Mesothelial cell of epicardium (in vitro differentiated cells): ENCODE data around the gene TCTA. TPM values are rescaled to one million over a fixed set of nuclear protein-coding genes. Genes with fewer than 3 reads are reported as not detected.

ENCODE experiments used
- DNase-seq, 2 experiments: peaks; one replicate each; pipeline ENCODE4 v3.0.0; 2021; ENCODE audit warnings: low spot score in 2 of 2; ENCODE audit not compliant: unreplicated experiment in 2 of 2
- H3K27ac Mint-ChIP-seq: 2 replicates; pipeline ENCODE4 v1.8.0; 2021; ENCODE audit warnings: mixed read lengths
- H3K27me3 Mint-ChIP-seq: 2 replicates; pipeline ENCODE4 v1.8.0; 2021; ENCODE audit warnings: low read depth, mixed read lengths
- H3K36me3 Mint-ChIP-seq: 2 replicates; pipeline ENCODE4 v1.8.0; 2021; ENCODE audit warnings: mixed read lengths
- H3K4me1 Mint-ChIP-seq: 2 replicates; pipeline ENCODE4 v1.8.0; 2021; ENCODE audit warnings: mixed read lengths
- H3K4me3 Mint-ChIP-seq: 2 replicates; pipeline ENCODE4 v1.8.0; 2021; ENCODE audit warnings: mild to moderate bottlenecking, moderate library complexity, mixed read lengths
- H3K9me3 Mint-ChIP-seq: 2 replicates; pipeline ENCODE4 v1.8.0; 2021; ENCODE audit warnings: mixed read lengths
- total RNA-seq: library from RNA; stranded (reverse); gene quantifications from 3 replicates; pipeline ENCODE4 v1.2.1, GENCODE V29; 2021
- TF ChIP-seq, protein P1 (sequence below): fragments of 200-600 bp; sonication (generic); IDR thresholded peaks from one replicate; pipeline ENCODE4 v1.5.0; 2021; ENCODE audit warnings: antibody characterized with exemption; ENCODE audit not compliant: unreplicated experiment

The TCTA gene
- total RNA-seq, 1 donor from 2014 or later, result 15.8 TPM

DNA sequence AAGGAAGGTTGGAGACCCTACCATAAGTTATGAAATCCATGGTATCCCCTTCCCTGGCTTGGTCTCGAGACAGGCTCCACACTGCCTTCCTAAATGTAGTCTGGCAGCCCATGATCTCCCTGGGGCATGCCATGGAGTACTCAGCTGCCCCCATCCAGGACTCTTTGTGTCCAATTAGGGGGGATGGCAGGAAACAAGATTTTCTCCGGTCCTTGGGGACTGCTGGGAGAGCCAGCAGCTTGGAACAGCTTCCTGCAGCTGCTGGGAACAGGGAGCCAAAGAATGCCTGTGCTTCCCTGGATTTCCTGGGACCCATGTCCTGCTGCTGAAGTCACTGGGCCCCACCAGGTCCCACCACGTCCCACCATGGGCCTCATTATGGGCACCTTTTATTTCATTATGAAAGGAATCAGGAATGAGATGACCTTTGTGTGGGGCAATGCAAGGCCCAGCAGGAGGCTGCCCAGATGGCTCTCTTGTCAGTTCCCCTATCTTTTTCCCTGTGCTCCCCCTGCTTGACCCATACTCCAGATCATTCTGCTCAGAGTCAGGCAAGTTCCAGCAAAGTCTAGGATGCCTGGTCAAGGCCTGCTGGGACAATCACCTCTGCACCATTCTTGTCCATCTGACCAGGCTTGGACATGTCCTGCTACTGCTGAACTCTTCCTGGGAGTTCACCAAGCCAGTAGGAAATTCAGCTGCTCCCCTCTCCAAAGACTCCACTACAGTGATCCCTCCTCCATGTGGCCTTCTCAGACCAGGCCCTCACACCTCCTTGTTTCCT, 42.9 kb downstream of the TCTA start:
- no peaks in the 10 kb centered on the region for H3K36me3 Mint-ChIP-seq
- DNase-seq, result no peak
- no peaks in the 10 kb centered on the region for H3K9me3 Mint-ChIP-seq
- peaks cover 16% of the 10 kb centered on the region for H3K4me1 Mint-ChIP-seq
- peak overlapping the region; percentile 51 for H3K27ac Mint-ChIP-seq
- TF ChIP-seq, protein P1, sequence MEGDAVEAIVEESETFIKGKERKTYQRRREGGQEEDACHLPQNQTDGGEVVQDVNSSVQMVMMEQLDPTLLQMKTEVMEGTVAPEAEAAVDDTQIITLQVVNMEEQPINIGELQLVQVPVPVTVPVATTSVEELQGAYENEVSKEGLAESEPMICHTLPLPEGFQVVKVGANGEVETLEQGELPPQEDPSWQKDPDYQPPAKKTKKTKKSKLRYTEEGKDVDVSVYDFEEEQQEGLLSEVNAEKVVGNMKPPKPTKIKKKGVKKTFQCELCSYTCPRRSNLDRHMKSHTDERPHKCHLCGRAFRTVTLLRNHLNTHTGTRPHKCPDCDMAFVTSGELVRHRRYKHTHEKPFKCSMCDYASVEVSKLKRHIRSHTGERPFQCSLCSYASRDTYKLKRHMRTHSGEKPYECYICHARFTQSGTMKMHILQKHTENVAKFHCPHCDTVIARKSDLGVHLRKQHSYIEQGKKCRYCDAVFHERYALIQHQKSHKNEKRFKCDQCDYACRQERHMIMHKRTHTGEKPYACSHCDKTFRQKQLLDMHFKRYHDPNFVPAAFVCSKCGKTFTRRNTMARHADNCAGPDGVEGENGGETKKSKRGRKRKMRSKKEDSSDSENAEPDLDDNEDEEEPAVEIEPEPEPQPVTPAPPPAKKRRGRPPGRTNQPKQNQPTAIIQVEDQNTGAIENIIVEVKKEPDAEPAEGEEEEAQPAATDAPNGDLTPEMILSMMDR, result no peak
- no peak overlapping the region for H3K4me3 Mint-ChIP-seq
- no peaks in the 10 kb centered on the region for H3K27me3 Mint-ChIP-seq

DNA sequence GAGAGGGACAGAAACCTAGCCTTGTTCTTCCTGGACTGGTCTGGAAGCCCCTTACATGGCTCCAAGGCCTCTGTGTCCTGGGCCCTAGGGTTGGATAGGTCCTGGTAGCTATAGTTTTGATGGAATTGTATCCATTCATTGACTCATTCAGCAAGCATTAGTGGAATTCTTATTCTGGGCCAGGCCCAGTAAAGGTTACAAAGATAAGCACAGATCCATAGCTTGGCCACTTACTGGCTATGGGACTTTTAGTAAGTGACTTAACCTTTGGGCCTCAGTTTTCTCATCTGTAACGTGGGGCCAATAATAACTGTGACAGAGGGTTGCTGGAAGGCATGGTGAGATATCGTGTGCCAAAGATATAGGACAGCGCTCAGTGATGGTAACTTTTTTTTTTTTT, 44.2 kb downstream of the TCTA start:
- TF ChIP-seq, protein P1, result no peak
- no peak overlapping the region for H3K4me3 Mint-ChIP-seq
- H3K9me3 Mint-ChIP-seq, result no peaks in the 10 kb centered on the region
- H3K27ac Mint-ChIP-seq, result no peak overlapping the region
- DNase-seq, result no peak
- H3K27me3 Mint-ChIP-seq, result no peaks in the 10 kb centered on the region
- H3K36me3 Mint-ChIP-seq, result no peaks in the 10 kb centered on the region
- peaks cover 30% of the 10 kb centered on the region for H3K4me1 Mint-ChIP-seq

DNA sequence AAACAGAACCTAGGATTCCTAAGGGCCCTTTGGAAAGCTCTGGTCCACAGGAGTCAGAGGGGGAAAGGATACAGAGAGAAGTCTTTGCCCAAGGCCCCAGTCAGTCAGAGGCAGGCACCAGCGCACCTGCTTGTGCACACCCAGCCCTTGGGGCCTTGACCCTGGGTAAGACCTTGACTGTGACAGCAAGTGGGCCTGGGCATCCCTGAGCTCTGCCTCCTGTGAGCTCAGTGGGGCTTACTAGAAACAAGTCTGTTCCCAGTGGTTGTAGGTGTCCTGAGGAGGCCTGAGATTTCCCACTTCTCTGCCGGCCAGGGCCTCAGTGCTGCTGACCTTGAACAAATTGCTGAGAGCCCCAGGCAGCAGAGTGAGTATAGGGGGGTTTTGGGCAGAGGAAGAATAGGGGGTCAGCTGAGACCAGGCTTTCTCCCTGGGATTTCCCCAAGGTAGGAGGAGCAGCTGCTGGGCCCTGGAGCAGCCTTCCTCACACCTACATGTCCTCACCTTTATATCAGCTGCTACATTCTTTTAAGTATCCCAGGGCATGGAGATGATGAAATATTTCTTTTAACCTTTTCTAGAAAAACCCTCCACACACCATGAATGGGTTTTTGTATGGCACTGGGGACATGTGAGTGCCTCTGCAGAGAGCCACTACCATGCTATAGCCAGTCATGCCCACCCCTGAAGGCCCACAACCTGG, 48.1 kb downstream of the TCTA start:
- TF ChIP-seq, protein P1, result no peak
- no peak overlapping the region for H3K4me3 Mint-ChIP-seq
- no peaks in the 10 kb centered on the region for H3K9me3 Mint-ChIP-seq
- peaks cover 46% of the 10 kb centered on the region for H3K4me1 Mint-ChIP-seq
- no peaks in the 10 kb centered on the region for H3K27me3 Mint-ChIP-seq
- DNase-seq, result no peak
- H3K27ac Mint-ChIP-seq, result peak overlapping the region; percentile 92
- H3K36me3 Mint-ChIP-seq, result no peaks in the 10 kb centered on the region

GRCh38 chr3:49460956-49461355, 48.7 kb downstream of the TCTA start:
- no peak for DNase-seq
- TF ChIP-seq, protein P1, result no peak
- Mint-ChIP-seq H3K4me3 (no peak overlapping the region), H3K4me1 (peaks cover 46% of the 10 kb centered on the region), H3K36me3 (no peaks in the 10 kb centered on the region), H3K27me3 (no peaks in the 10 kb centered on the region), H3K9me3 (no peaks in the 10 kb centered on the region), H3K27ac (peak overlapping the region; percentile 92)

GRCh38 chr3:49461443-49462171, 49.4 kb downstream of the TCTA start:
- peaks cover 46% of the 10 kb centered on the region for H3K4me1 Mint-ChIP-seq
- DNase-seq, result peak in 1 of 2 experiments; percentile 55
- TF ChIP-seq, protein P1, result no peak
- H3K36me3 Mint-ChIP-seq, result no peaks in the 10 kb centered on the region
- no peaks in the 10 kb centered on the region for H3K27me3 Mint-ChIP-seq
- no peak overlapping the region for H3K4me3 Mint-ChIP-seq
- H3K27ac Mint-ChIP-seq, result peak overlapping the region; percentile 92
- H3K9me3 Mint-ChIP-seq, result no peaks in the 10 kb centered on the region
